Upper lobe of right lung (tissue), 1 donor: Measurements from ENCODE around the gene RHOBTB3. TPM values are rescaled to one million over a fixed set of nuclear protein-coding genes. Genes with fewer than 3 reads are reported as not detected.
"Not testable (repeated sequence)": the region's sequence is repeated elsewhere in the genome, so short reads cannot be mapped to it uniquely, and the experiment has no call there.

ENCODE experiments used
- ATAC-seq: fragments of 200-7000 bp; cut with Tn5 transposase; one replicate; pipeline ENCODE4 v1.9.1; 2020; ENCODE audit warnings: mild to moderate bottlenecking, moderate library complexity
- DNase-seq: peaks from one replicate; pipeline ENCODE4 v3.0.0-alpha.2; 2020
- H3K27ac ChIP-seq: fragments of 200-600 bp; one replicate; pipeline ENCODE4 v1.8.0; 2022
- H3K27me3 ChIP-seq: fragments of 200-600 bp; one replicate; pipeline ENCODE4 v1.8.0; 2022; ENCODE audit warnings: mild to moderate bottlenecking
- H3K36me3 ChIP-seq: fragments of 200-600 bp; one replicate; pipeline ENCODE4 v1.8.0; 2022
- H3K4me1 ChIP-seq: fragments of 200-600 bp; one replicate; pipeline ENCODE4 v1.8.0; 2022
- H3K4me3 ChIP-seq: fragments of 200-600 bp; one replicate; pipeline ENCODE4 v1.8.0; 2022; ENCODE audit warnings: mild to moderate bottlenecking
- H3K9me3 ChIP-seq: fragments of 200-600 bp; one replicate; pipeline ENCODE4 v1.8.0; 2022
- CTCF ChIP-seq: fragments of 200-600 bp; IDR thresholded peaks from one replicate; pipeline ENCODE4 v1.8.0; 2022; ENCODE audit warnings: antibody characterized with exemption
- intact Hi-C: fragments of 100-400 bp; cut with DNase I; formaldehyde crosslinking; loops from one replicate; pipeline ENCODE4 v1.11.0; 2022
- total RNA-seq: library from RNA; stranded (reverse); fragmentation: NEBNext Ultra II Directional; extraction: Animal tissue kit (Norgen Biotek cat#: 25700); gene quantifications from one replicate; pipeline ENCODE4 v1.2.1, GENCODE V29; 2021
- donor health status: DM: no; HTN: yes; CAD: no; lungs with severe emphysema.

The RHOBTB3 gene
- total RNA-seq, 1 donor from 2014 or later: 54.2 TPM

DNA sequence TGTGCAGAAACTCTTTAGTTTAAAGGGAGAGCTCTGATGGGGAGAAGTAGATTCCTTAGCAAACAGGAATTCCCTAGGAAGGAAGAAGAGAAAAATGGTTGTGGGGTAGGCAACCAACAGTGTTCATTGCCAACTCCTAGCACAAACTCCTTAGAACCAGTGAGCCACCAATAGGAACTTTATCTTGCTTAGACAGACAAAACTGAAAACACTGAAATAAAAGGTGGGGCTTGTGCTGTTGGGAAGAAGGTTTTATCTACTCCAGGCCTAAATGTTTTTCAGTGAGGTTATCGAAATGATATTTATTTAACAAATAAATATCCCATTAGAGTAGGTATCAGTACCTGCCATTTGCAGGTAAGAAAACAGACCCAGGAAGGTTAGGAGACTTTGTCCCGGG lies 99.1 kb downstream of the RHOBTB3 start:
- Histone ChIP-seq H3K9me3 (no peaks in the 10 kb centered on the region), H3K27ac (no peak overlapping the region), H3K27me3 (no peaks in the 10 kb centered on the region), H3K36me3 (no peaks in the 10 kb centered on the region), H3K4me3 (no peak overlapping the region), H3K4me1 (peaks cover 1% of the 10 kb centered on the region)
- DNase-seq (no peak), ATAC-seq (no peak)
- no peak for TF ChIP-seq CTCF
- intact Hi-C loops: no loop called here

DNA sequence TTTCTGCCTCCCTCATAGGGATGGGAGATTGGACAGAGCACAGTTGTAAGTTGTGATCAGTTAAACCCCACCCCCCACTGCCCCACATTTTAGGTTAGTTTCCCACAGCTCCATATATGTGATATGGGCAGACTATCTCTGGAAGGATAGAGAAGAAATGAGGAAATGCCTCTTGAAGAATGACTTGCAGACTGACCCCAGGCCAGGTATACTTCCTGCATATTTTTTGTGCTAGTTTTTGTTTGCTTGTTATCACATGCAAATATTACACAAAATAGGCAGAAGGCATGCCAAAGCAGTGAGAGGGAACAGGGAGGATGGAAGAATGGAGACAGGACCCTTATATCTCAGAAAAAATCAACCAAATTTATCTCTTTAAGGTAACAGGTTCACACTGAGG lies 101.5 kb downstream of the RHOBTB3 start:
- Histone ChIP-seq H3K36me3 (no peaks in the 10 kb centered on the region), H3K9me3 (no peaks in the 10 kb centered on the region), H3K4me3 (no peak overlapping the region), H3K27ac (no peak overlapping the region), H3K27me3 (no peaks in the 10 kb centered on the region), H3K4me1 (peaks cover 16% of the 10 kb centered on the region)
- intact Hi-C loops: no loop called here
- no peak for ATAC-seq
- no peak for TF ChIP-seq CTCF
- no peak for DNase-seq

DNA sequence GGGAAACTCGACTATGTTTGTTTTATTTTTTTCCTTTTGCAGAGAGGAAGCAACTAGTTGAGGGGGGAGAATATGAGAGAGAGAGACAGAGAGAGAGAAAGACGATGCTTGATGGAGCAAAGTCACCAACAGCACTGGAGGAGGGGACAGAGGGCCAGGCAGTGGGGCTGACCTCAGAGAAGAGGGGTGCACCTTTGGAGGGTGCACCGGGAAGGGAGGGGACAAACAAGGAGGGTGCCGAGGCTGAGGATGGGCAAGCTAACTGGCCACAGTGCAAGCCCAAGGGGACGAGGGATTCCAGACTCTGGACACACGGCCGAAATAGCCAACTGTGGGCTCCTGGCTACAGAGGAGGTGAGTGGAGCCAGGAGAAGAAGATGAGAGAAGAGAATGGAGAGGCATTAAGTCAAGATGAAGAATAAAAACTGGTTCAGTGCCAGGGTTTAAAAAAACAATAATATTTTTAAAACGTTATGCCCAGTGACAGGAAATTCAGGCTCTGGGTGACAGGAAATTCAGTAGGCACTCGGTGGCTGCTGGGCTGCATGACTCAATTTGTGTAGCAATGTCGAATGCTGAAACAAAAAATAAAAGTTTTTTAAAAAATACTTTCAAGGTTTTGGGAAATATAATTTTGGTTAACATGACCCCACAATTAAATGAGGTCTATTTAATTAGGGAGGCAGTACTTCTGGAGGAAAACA lies 104.7 kb downstream of the RHOBTB3 start:
- intact Hi-C loops: no loop called here
- no peaks in the 10 kb centered on the region for H3K9me3 ChIP-seq
- peaks cover 16% of the 10 kb centered on the region for H3K4me1 ChIP-seq
- DNase-seq (no peak), ATAC-seq (peak; percentile 5)
- peak overlapping the region; percentile 93 for H3K27ac ChIP-seq
- TF ChIP-seq CTCF: no peak
- H3K27me3 ChIP-seq: no peaks in the 10 kb centered on the region
- H3K36me3 ChIP-seq: no peaks in the 10 kb centered on the region
- peak overlapping the region; percentile 56 for H3K4me3 ChIP-seq

- intact Hi-C loops: no loop called here
- peaks cover 20% of the 10 kb centered on the region for H3K4me1 ChIP-seq
- peak overlapping the region; percentile 56 for H3K4me3 ChIP-seq
- H3K9me3 ChIP-seq: no peaks in the 10 kb centered on the region
- TF ChIP-seq CTCF: no peak
- H3K36me3 ChIP-seq: no peaks in the 10 kb centered on the region
- no peaks in the 10 kb centered on the region for H3K27me3 ChIP-seq
- ATAC-seq: no peak
- peak overlapping the region; percentile 93 for H3K27ac ChIP-seq
- no peak for DNase-seq
Observed at GRCh38 chr5:95836544-95836943, 105.4 kb downstream of the RHOBTB3 start.

GRCh38 chr5:95836971-95837370 lies 105.8 kb downstream of the RHOBTB3 start:
- H3K9me3 ChIP-seq, H3K36me3 ChIP-seq, H3K4me3 ChIP-seq, DNase-seq, H3K27me3 ChIP-seq, intact Hi-C loops, ATAC-seq: not testable (repeated sequence)
- Histone ChIP-seq H3K4me1 (peaks cover 22% of the 10 kb centered on the region), H3K27ac (peak overlapping the region; percentile 93)

GRCh38 chr5:95837492-95837891 lies 106.4 kb downstream of the RHOBTB3 start:
- H3K4me3 ChIP-seq: no peak overlapping the region
- no peaks in the 10 kb centered on the region for H3K27me3 ChIP-seq
- intact Hi-C loops: no loop called here
- no peak for TF ChIP-seq CTCF
- no peak for ATAC-seq
- H3K36me3 ChIP-seq: no peaks in the 10 kb centered on the region
- H3K9me3 ChIP-seq: no peaks in the 10 kb centered on the region
- H3K4me1 ChIP-seq: peaks cover 27% of the 10 kb centered on the region
- no peak for DNase-seq
- no peak overlapping the region for H3K27ac ChIP-seq
